GM21619 (cell line): ENCODE data around the gene FIG4.
"Not testable (repeated sequence)": the region's sequence is repeated elsewhere in the genome, so short reads cannot be mapped to it uniquely, and the experiment has no call there.

Source experiments
- ATAC-seq: cut with Tn5 transposase; IDR thresholded peaks from one replicate; pipeline ENCODE4 v1.9.1; 2021; ENCODE audit not compliant: unreplicated experiment

Gene FIG4

GRCh38 chr6:109701774-109702173 is 10.7 kb downstream of the FIG4 start:
- no peak for ATAC-seq

- no peak for ATAC-seq
These were observed 11.7 kb downstream of the FIG4 start for GRCh38 chr6:109702791-109703190.

GRCh38 chr6:109705258-109705657 is 14.2 kb downstream of the FIG4 start:
- ATAC-seq: peak; percentile 96

- ATAC-seq: no peak
These were observed 15.4 kb downstream of the FIG4 start for GRCh38 chr6:109706513-109706912.

- not testable (repeated sequence) for ATAC-seq
These were observed 17.0 kb downstream of the FIG4 start for GRCh38 chr6:109708099-109708498.

- ATAC-seq: no peak
These were observed 22.0 kb downstream of the FIG4 start for GRCh38 chr6:109713097-109713496.

GRCh38 chr6:109714166-109714565 is 23.1 kb downstream of the FIG4 start:
- ATAC-seq: no peak

GRCh38 chr6:109714611-109715010 is 23.5 kb downstream of the FIG4 start:
- no peak for ATAC-seq

GRCh38 chr6:109715616-109716015 is 24.5 kb downstream of the FIG4 start:
- no peak for ATAC-seq

- no peak for ATAC-seq
These were observed 26.9 kb downstream of the FIG4 start for GRCh38 chr6:109717971-109718370.

GRCh38 chr6:109718991-109719390 is 27.9 kb downstream of the FIG4 start:
- ATAC-seq: no peak

GRCh38 chr6:109720311-109720710 is 29.2 kb downstream of the FIG4 start:
- ATAC-seq: no peak

GRCh38 chr6:109722011-109722410 is 30.9 kb downstream of the FIG4 start:
- no peak for ATAC-seq

GRCh38 chr6:109722564-109723254 is 31.6 kb downstream of the FIG4 start:
- no peak for ATAC-seq

GRCh38 chr6:109725250-109725649 is 34.2 kb downstream of the FIG4 start:
- ATAC-seq: not testable (repeated sequence)

- no peak for ATAC-seq
These were observed 45.4 kb downstream of the FIG4 start for GRCh38 chr6:109736273-109737025.

- no peak for ATAC-seq
These were observed 47.2 kb downstream of the FIG4 start for GRCh38 chr6:109738255-109738654.

GRCh38 chr6:109738667-109739066 is 47.6 kb downstream of the FIG4 start:
- ATAC-seq: no peak

GRCh38 chr6:109739686-109740085 is 48.6 kb downstream of the FIG4 start:
- no peak for ATAC-seq

- ATAC-seq: no peak
These were observed 49.7 kb downstream of the FIG4 start for GRCh38 chr6:109740787-109741186.

GRCh38 chr6:109743739-109744138 is 52.6 kb downstream of the FIG4 start:
- ATAC-seq: no peak

GRCh38 chr6:109744779-109745178 is 53.7 kb downstream of the FIG4 start:
- ATAC-seq: not testable (repeated sequence)
